Effector memory CD4-positive, alpha-beta T cell (primary cell): ENCODE results near the gene LRIT1.

Source experiments
- DNase-seq, 3 donors: peaks; one replicate each; pipeline ENCODE4 v3.0.0-alpha.2; 2020
- H3K27ac ChIP-seq: 2 replicates; pipeline ENCODE4 v1.7.0; 2013; ENCODE audit warnings: mild to moderate bottlenecking, low read length, moderate library complexity; ENCODE audit not compliant: insufficient read depth, poor library complexity, severe bottlenecking
- H3K27me3 ChIP-seq: replicated peaks from 2 replicates; pipeline ENCODE4 v1.7.0; 2013; ENCODE audit warnings: mild to moderate bottlenecking, low read length; ENCODE audit not compliant: insufficient read depth, control insufficient read depth, poor library complexity, severe bottlenecking
- H3K36me3 ChIP-seq: 2 replicates; pipeline ENCODE4 v1.7.0; 2013; ENCODE audit warnings: mild to moderate bottlenecking, low read length, moderate library complexity; ENCODE audit not compliant: control insufficient read depth, insufficient read depth
- H3K4me1 ChIP-seq: 2 replicates; pipeline ENCODE4 v1.7.0; 2013; ENCODE audit warnings: low read length, mild to moderate bottlenecking; ENCODE audit not compliant: control insufficient read depth, insufficient read depth, poor library complexity, severe bottlenecking
- H3K4me3 ChIP-seq: 2 replicates; pipeline ENCODE4 v1.7.0; 2013; ENCODE audit warnings: low read length, low read depth, mild to moderate bottlenecking; ENCODE audit not compliant: insufficient read depth, poor library complexity, severe bottlenecking
- H3K9me3 ChIP-seq: 2 replicates; pipeline ENCODE4 v1.7.0; 2013; ENCODE audit warnings: mild to moderate bottlenecking, low read length, moderate library complexity; ENCODE audit not compliant: control insufficient read depth

Gene LRIT1

GRCh38 chr10:84234479-84234878 is 6.9 kb downstream of the LRIT1 start:
- no peak overlapping the region for H3K4me3 ChIP-seq
- no peak overlapping the region for H3K27ac ChIP-seq
- no peaks in the 10 kb centered on the region for H3K36me3 ChIP-seq
- no peaks in the 10 kb centered on the region for H3K4me1 ChIP-seq
- H3K27me3 ChIP-seq, result peaks cover 4% of the 10 kb centered on the region
- H3K9me3 ChIP-seq, result no peaks in the 10 kb centered on the region
- DNase-seq, result no peak

- Histone ChIP-seq H3K4me3 (no peak overlapping the region), H3K9me3 (no peaks in the 10 kb centered on the region), H3K36me3 (no peaks in the 10 kb centered on the region), H3K27me3 (peaks cover 4% of the 10 kb centered on the region), H3K27ac (no peak overlapping the region), H3K4me1 (no peaks in the 10 kb centered on the region)
- no peak for DNase-seq
Observed at GRCh38 chr10:84233940-84234339, 7.4 kb downstream of the LRIT1 start.

GRCh38 chr10:84232376-84232775 is 9.0 kb downstream of the LRIT1 start:
- Histone ChIP-seq H3K4me3 (no peak overlapping the region), H3K36me3 (no peaks in the 10 kb centered on the region), H3K27me3 (peaks cover 4% of the 10 kb centered on the region), H3K9me3 (no peaks in the 10 kb centered on the region), H3K4me1 (no peaks in the 10 kb centered on the region), H3K27ac (no peak overlapping the region)
- DNase-seq, result no peak

GRCh38 chr10:84230359-84230758 is 11.0 kb downstream of the LRIT1 start:
- no peak overlapping the region for H3K27ac ChIP-seq
- peaks cover 3% of the 10 kb centered on the region for H3K27me3 ChIP-seq
- H3K9me3 ChIP-seq, result no peaks in the 10 kb centered on the region
- H3K4me3 ChIP-seq, result no peak overlapping the region
- DNase-seq, result no peak
- H3K4me1 ChIP-seq, result no peaks in the 10 kb centered on the region
- H3K36me3 ChIP-seq, result no peaks in the 10 kb centered on the region

GRCh38 chr10:84227810-84228209 is 13.5 kb downstream of the LRIT1 start:
- Histone ChIP-seq H3K9me3 (no peaks in the 10 kb centered on the region), H3K4me1 (no peaks in the 10 kb centered on the region), H3K27ac (no peak overlapping the region)

GRCh38 chr10:84226616-84227015 is 14.7 kb downstream of the LRIT1 start:
- H3K9me3 ChIP-seq, result no peaks in the 10 kb centered on the region
- no peaks in the 10 kb centered on the region for H3K4me1 ChIP-seq
- H3K36me3 ChIP-seq, result no peaks in the 10 kb centered on the region
- no peaks in the 10 kb centered on the region for H3K27me3 ChIP-seq
- no peak for DNase-seq
- H3K4me3 ChIP-seq, result no peak overlapping the region
- no peak overlapping the region for H3K27ac ChIP-seq

More at GRCh38 chr10:84227810-84228209, 13.5 kb downstream of the LRIT1 start:
- Histone ChIP-seq H3K36me3 (no peaks in the 10 kb centered on the region), H3K27me3 (no peaks in the 10 kb centered on the region), H3K4me3 (no peak overlapping the region)
- no peak for DNase-seq

- no peaks in the 10 kb centered on the region for H3K9me3 ChIP-seq
- no peaks in the 10 kb centered on the region for H3K27me3 ChIP-seq
- no peaks in the 10 kb centered on the region for H3K36me3 ChIP-seq
- no peak for DNase-seq
- H3K4me3 ChIP-seq, result no peak within 1 kb of the TSS
- H3K4me1 ChIP-seq, result no peaks in the 10 kb centered on the region
- H3K27ac ChIP-seq, result no peak within 1 kb of the TSS
Observed at GRCh38 chr10:84225427-84226173, 15.7 kb downstream of the LRIT1 start, which contains the start of gene LRIT2. TSS of gene LRIT2 (minus strand) at chr10:84225544. CDS start at chr10:84225520, 24 bp downstream.

- DNase-seq, result no peak
- no peaks in the 10 kb centered on the region for H3K4me1 ChIP-seq
Observed at GRCh38 chr10:84224411-84225028, 16.8 kb downstream of the LRIT1 start.

GRCh38 chr10:84221916-84222315 is 19.4 kb downstream of the LRIT1 start:
- Histone ChIP-seq H3K27ac (no peak overlapping the region), H3K27me3 (no peaks in the 10 kb centered on the region), H3K4me3 (no peak overlapping the region), H3K36me3 (no peaks in the 10 kb centered on the region), H3K4me1 (no peaks in the 10 kb centered on the region), H3K9me3 (no peaks in the 10 kb centered on the region)
- no peak for DNase-seq

More at GRCh38 chr10:84224411-84225028, 16.8 kb downstream of the LRIT1 start:
- Histone ChIP-seq H3K27me3 (no peaks in the 10 kb centered on the region), H3K4me3 (no peak overlapping the region), H3K9me3 (no peaks in the 10 kb centered on the region), H3K27ac (no peak overlapping the region), H3K36me3 (no peaks in the 10 kb centered on the region)

GRCh38 chr10:84217746-84218145 is 23.6 kb downstream of the LRIT1 start:
- H3K9me3 ChIP-seq, result no peaks in the 10 kb centered on the region
- no peaks in the 10 kb centered on the region for H3K36me3 ChIP-seq
- no peak overlapping the region for H3K27ac ChIP-seq
- no peaks in the 10 kb centered on the region for H3K4me1 ChIP-seq
- no peaks in the 10 kb centered on the region for H3K27me3 ChIP-seq
- DNase-seq, result no peak
- H3K4me3 ChIP-seq, result no peak overlapping the region
